A549 (cell line): Measurements from ENCODE around the gene APOBEC3C.
"Not testable (repeated sequence)": the region's sequence is repeated elsewhere in the genome, so short reads cannot be mapped to it uniquely, and the experiment has no call there.

Experiments
- CBX2 ChIP-seq: fragments of 200-600 bp; sonication (generic); IDR thresholded peaks from 2 replicates; pipeline ENCODE4 v1.6.1; 2016; ENCODE audit warnings: low read depth, mild to moderate bottlenecking, borderline replicate concordance
- CHD2 ChIP-seq: fragments of 150-350 bp; IDR thresholded peaks from 2 replicates; pipeline ENCODE4 v1.6.1; 2014; ENCODE audit warnings: low read length; ENCODE audit not compliant: partially characterized antibody
- CTCF ChIP-seq: fragments of >200 bp; sonication (Bioruptor Twin); formaldehyde crosslinking; IDR thresholded peaks from 3 replicates; pipeline ENCODE4 v1.5.1; 2016
- HDAC2 ChIP-seq: fragments of 200-600 bp; sonication (generic); IDR thresholded peaks from 2 replicates; pipeline ENCODE4 v1.6.1; 2016
- JUNB ChIP-seq: fragments of >200 bp; sonication (Bioruptor Twin); formaldehyde crosslinking; IDR thresholded peaks from 2 replicates; pipeline ENCODE4 v1.6.1; 2016
- PHF8 ChIP-seq: fragments of 200-600 bp; sonication (generic); IDR thresholded peaks from 2 replicates; pipeline ENCODE4 v1.6.1; 2016; ENCODE audit warnings: low read depth, mild to moderate bottlenecking, antibody characterized with exemption, moderate library complexity, borderline replicate concordance
- REST ChIP-seq: fragments of 200-600 bp; sonication (generic); IDR thresholded peaks from 2 replicates; pipeline ENCODE4 v1.6.1; 2016; ENCODE audit warnings: antibody characterized with exemption, mild to moderate bottlenecking, moderate library complexity
- ZFP36 ChIP-seq: fragments of 450-650 bp; IDR thresholded peaks from 2 replicates; pipeline ENCODE4 v1.6.1; 2014; ENCODE audit warnings: borderline replicate concordance; ENCODE audit not compliant: partially characterized antibody

GRCh38 chr22:39040538-39041296 is 26.7 kb downstream of the APOBEC3C start, which contains the start of gene APOBEC3F:
- TF ChIP-seq CBX2, CTCF, ZFP36, JUNB, REST, PHF8, CHD2, HDAC2: not testable (repeated sequence)
